DND-41 (cell line): ENCODE measurements around the gene TRPV6.

Experiments used
- EZH2 ChIP-seq: IDR thresholded peaks from 3 replicates; pipeline ENCODE4 v1.6.1; 2012; ENCODE audit warnings: borderline replicate concordance, low read depth, mild to moderate bottlenecking, moderate library complexity, low read length, inconsistent platforms; ENCODE audit not compliant: severe bottlenecking
- TF ChIP-seq, protein P1 (sequence below): IDR thresholded peaks from 2 replicates; pipeline ENCODE4 v1.5.1; 2012; ENCODE audit warnings: borderline replicate concordance, low read length, moderate library complexity, mild to moderate bottlenecking; ENCODE audit not compliant: poor library complexity, severe bottlenecking; ENCODE audit errors: extremely low read depth

- TF ChIP-seq, protein P1, sequence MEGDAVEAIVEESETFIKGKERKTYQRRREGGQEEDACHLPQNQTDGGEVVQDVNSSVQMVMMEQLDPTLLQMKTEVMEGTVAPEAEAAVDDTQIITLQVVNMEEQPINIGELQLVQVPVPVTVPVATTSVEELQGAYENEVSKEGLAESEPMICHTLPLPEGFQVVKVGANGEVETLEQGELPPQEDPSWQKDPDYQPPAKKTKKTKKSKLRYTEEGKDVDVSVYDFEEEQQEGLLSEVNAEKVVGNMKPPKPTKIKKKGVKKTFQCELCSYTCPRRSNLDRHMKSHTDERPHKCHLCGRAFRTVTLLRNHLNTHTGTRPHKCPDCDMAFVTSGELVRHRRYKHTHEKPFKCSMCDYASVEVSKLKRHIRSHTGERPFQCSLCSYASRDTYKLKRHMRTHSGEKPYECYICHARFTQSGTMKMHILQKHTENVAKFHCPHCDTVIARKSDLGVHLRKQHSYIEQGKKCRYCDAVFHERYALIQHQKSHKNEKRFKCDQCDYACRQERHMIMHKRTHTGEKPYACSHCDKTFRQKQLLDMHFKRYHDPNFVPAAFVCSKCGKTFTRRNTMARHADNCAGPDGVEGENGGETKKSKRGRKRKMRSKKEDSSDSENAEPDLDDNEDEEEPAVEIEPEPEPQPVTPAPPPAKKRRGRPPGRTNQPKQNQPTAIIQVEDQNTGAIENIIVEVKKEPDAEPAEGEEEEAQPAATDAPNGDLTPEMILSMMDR = no peak
- no peak for TF ChIP-seq EZH2
Measured at GRCh38 chr7:142865766-142866165, 19.8 kb downstream of the TRPV6 start.
